HL-60/S4 (cell line): Measurements from ENCODE around the gene SLC6A18.
"Not testable (repeated sequence)": the region's sequence is repeated elsewhere in the genome, so short reads cannot be mapped to it uniquely, and the experiment has no call there.

Experiments used
- in situ Hi-C: fragments of 300-500 bp; cut with MboI; formaldehyde crosslinking; loops from 2 replicates; pipeline ENCODE4 v1.14.3; 2022; ENCODE audit warnings: low sequenced_read_pairs

Gene SLC6A18

DNA sequence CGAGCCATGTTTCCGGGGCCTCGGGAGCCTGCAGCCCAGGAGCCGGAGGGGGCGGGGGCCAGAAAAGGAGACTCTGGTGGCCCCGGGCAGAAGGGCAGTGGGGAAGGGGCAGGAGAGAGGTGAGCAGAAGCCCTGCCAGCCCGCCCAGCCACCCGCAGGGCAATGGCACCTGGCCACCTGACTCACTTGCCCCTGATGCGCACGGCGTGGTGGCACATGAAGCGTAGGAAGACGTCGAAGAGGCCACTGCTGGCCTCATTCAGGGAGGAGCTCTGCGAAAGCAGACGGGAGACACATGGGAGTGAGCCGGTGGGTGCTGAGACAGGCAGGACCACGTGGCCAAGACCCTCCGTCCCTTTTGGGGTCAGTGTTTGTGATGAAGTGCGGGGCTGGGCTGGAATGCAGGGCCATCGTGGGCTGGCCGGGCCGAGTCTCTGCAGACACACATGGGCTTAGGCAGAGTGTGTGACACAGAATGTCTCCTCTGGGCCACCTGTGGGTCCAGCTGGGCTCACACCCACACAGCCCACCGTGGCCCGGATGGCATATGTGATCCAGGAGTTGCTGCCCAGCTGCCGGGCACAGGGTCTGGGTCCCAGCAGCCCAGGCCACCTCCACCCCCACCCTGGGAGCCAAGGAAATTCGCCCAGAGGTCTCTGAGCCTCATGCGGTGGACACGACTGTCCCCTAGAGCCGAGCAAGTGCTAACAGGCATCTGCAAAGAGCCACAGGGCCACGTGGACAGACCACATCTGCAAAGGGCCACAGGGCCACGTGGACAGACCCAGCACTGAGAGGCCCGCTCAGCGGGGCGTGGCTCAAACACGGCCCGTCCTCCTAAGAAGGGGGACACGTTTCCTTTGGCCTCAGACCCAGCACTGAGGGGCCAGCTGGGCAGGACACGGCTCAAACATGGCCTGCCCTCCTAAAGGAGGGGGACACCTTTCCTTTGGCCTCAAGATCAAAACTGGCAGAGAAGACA lies 46.0 kb downstream of the SLC6A18 start:
- in situ Hi-C loops = no loop called here

DNA sequence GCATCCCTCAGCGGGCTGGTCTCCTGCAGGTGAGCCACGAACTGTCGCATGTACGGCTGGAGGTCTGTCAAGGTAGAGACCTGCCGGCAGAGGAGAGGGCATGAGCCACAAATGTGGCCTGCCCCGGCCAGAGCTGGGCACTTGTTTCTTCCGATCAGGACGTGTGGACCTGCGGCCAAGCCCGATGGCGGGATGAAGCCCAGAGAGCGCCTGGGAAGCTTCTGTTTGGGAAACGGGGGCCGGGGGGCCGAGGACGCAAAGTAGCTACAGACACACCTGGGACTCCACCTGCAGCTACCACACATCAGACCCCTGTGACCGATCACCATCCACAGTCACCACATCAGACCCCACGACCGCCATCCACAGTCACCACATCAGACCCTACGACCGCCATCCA lies 47.0 kb downstream of the SLC6A18 start:
- in situ Hi-C loops = no loop called here

DNA sequence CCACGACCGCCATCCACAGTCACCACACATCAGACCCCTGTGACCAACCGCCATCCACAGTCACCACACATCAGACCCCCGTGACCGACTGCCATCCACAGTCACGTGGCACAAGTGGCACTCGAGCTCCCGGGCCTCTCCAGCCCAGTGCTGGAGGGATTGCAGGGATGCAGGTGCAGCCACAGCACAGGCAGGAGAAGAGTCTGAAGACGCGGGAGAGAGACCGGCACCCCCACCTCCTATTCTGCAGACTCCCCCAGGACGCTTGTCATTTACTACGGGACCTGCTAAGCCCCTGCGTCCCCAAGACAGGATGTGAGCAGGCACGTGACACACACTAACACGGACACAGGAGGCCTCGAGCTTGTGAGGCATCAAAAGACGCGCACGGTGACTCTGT lies 48.6 kb downstream of the SLC6A18 start:
- in situ Hi-C loops = no loop called here

DNA sequence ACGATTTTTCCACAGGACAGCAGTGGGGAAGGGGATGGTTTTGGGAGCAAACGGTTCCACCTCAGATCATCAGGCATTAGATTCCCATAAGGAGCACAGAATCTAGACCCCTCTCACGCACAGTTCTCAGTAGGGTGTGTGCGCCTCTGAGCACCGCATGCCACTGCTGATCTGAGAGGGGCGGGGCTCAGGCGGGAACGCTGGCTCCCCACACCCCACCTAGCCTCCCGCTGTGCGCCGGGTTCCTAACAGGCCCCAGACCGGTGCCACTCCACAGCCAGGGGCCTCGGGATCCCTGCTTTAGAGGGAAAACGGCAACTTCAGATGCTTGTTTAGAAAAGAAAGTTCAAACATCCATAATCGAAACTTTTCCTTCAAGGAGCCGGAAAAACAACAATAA lies 49.3 kb downstream of the SLC6A18 start:
- in situ Hi-C loops = no loop called here

DNA sequence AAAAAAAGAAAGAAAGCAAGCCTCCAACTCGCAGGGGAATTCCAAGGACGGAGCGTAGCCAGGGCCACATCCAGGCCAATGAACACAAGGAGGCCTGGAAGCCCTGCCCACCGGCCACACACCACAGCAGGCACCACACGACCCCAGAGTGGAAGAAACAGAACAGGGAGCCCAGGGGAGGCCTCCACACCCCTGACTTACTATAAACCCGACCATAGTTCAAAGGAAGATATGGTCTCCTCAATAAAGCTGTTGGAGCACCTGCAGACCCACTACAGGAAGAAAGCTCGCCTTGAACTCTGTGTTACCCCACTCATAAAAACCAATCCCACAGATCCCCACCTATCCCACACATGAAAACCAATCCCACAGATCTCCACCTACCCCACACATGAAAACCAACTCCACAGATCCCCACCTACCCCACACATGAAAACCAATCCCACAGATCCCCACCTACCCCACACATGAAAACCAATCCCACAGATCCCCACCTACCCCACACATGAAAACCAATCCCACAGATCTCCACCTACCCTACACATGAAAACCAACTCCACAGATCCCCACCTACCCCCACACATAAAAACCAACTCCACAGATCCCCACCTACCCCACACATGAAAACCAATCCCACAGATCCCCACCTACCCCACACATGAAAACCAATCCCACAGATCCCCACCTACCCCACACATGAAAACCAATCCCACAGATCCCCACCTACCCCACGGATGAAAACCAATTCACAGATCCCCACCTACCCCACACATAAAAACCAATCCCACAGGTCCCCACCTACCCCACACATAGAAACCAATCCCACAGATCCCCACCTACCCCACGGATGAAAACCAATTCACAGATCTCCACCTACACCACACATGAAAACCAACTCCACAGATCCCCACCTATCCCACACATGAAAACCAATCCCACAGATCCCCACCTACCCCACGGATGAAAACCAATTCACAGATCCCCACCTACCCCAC lies 50.5 kb downstream of the SLC6A18 start:
- in situ Hi-C loops = not testable (repeated sequence)

DNA sequence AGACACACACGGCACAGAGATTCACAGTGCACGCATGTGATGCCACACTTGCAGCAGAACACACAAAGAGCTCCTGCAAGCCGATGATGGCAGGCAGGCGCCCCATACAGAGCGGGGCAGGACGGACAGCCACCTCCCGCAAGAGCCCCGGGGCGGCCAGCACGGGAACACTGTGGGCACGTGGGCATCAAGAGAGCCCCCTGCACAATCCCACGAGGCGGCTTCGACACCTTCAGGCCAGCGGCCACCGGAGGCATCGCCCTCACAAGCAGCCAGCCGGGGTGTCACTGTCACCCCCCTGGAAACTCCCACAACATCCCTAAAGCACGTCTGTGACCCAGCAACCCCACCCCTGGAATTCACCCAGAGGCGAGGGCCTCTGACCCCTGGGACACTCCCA lies 51.7 kb downstream of the SLC6A18 start:
- in situ Hi-C loops = no loop called here

DNA sequence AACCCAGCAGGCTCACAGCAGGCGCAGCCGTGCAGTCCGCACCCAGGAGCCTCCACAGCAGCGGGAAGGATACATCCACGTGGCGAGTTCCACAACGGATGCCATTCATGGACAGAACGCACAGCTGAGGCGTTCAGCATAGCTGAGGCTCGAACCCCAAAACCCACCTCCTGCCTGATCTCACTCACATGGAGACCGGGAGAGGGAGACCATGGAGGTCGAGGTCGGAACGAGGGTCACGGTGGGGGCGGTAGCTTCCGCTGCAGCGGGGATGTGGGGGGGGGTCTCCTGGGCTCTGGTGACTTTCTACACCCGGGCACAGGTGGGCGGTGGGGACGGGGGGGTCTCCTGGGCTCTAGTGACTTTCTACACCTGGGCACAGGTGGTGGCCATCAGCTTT lies 52.1 kb downstream of the SLC6A18 start:
- in situ Hi-C loops = no loop called here

DNA sequence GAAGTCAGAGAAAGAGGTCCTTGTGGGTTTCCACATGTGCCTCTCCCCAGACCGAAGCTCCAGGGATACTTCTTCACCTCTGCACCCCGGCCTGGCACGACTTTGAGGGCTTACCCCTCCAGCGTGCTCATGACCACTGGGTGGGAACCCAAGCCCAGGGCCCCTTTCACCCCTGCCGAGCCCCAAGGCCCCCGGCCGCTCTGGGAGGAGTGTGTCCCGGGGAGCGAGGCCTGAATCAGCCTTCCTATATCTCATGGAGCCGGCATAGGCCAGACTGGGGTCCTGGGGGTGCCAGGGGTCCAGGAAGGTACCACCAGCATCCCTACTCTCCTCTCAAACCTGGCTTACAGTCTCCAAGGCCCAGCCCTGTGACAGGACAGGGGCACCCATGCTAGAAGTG lies 52.6 kb downstream of the SLC6A18 start:
- in situ Hi-C loops = no loop called here

DNA sequence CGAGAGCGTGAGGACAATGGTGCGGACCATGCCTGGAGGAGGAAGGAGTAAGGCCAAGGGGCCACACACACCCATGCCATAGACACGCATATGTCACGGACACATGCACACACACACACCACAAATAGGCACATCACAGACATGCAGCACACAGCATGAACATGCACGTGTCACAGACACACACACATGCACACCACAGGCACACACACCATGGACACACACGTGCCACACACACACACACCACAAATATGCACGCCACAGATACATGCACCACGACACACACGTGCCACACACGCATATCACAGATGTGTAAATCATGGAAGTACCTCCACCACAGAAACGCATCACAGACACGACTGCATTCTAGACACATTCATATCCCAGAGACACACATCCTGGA lies 53.0 kb downstream of the SLC6A18 start:
- in situ Hi-C loops = no loop called here

DNA sequence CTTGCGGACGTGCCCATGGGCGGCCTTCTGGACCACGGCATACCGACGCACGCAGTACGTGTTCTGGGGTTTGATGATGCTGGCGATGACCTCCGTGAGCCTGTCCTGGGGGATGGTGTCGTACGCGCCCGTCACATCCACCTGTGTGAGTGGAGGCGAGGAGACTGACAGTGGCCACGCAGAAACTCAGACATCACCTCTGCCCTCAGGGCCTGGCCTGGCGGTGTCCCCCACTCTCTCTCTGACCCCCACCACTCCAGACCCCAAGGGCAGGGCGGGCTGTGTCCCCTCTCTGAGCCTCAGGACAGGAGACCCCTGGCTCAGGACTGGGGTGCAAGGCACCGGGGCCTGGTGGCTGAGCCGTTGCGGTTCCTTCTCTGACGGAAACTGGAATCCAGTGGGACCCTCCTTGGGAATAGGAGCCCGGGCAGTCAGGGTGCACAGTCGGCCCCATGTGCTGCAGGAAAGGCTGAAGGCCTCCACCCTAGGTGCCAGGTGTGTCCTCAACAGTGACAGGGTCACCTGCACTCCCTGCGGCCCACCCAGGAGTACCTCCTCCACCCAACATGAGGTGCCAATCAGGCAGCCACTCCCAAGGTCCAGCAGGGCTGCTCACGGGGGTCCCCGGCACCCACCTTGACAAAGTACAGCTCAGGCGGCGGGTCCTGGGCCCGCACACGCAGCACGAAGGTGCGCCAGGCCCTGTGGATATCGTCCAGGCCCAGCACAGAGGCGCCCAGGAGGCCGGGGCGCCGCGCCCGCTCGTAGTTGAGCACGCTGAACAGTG lies 53.7 kb downstream of the SLC6A18 start:
- in situ Hi-C loops = no loop called here

DNA sequence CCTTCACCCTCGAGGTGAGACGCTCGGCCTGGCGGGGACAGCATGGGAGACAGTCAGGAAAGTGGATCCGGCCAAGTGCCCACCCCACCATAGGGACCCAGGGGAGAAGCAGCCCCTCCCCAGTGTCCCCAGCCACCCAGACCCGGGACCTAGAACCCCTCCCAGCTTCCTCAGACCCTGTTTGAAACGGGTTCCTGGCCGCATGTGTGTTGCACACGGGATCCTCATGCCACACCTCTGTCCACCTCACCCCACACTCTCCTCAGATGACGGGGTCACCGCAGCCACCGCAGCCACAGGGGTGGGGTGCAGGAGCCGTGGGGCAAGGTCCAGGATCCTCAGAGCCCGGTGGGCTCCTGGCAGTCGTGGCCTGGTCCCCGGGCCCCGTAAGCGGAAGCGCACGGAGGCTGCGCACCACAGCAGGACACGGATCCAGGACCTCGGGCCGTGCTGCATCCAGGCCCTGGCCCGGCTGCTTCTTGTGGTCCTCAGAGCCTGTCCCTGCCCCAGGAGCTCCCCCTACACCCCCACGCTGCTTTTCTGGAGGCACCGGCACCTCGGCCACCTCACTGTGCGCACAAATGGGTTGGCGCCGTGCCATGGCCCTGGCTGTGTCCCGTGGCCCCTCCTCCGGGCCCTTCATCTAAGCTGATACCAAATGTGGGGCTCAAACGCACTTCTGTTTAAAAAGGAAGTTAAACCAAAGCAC lies 54.4 kb downstream of the SLC6A18 start:
- in situ Hi-C loops = no loop called here

DNA sequence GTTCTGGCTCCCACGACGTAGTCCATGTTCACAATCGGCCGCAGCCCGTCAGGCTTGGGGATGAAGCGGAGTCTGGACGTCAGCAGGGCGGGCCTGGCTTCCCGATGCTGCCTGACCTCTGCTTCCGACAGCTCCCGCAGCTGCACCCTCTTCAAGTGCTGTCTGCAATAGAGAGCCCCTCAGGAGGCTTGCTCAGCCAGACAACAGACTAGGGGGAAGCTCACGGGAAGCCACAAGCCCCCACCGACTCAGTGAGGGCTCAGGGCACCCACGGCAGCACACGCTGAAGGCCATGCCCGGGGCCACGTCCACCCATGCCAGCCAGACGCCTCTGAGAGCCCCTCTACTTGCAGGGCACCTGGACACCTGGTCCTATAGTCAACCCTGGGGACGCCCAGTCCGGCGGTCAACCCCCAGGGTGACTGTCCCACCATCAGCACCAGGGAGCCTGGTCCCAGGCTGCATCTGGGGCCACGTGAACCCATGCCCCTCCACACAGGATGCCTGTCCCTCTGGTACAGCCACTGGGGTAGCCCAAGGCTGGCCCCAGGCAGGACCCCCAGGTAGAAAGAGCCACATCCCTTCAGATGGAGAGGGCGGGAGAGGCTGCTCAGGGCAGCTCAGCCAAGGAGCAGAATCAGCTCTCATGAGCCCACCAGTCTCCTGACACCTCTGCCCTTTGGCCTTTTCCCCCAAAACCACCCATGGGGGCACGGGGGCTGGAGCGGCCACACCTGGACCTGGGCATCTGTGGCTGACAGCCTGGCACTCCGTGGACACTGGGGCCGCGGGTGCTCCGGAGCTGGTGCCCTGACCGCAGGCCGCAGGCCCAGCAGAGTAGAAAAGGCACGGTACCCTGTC lies 55.2 kb downstream of the SLC6A18 start:
- in situ Hi-C loops = no loop called here

DNA sequence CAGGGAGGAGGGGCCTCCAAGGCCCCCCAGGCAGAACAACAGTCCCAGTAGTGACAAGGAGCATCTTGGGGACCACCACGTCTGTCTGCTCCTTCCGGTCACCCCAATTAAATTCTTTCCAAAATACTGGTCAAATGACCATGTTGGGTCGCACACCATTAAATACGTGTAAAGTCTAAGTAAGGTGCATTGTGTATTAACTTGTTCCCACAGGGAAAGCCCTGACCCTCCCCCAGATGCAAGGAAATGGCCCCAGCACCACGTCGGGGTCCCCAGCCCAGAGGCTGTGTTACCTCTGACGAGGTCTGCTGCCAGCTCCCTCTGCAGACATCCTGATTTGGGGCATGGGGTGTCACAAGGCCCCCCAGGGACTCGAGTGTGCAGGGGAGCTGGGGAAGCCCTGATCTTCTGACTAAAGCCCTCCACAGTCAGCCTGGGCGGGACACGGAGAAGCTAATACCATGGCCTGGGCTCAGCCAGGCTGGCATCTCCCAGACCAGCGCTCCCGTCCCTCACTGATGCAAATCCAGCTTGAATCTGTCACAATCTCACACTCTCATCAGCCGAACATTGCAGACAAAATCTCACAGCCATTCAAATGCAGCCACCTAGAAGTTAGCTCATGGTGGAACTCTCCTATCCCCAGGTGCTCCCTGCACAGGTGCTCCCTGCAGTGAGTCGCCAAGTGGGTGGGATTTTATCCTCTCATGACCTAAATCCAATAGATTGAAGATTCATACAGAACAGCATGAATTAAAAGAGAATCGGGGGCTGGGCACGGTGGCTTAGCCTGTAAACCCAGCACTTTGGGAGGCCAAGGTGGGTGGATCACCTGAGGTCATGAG lies 56.1 kb downstream of the SLC6A18 start:
- in situ Hi-C loops = no loop called here

DNA sequence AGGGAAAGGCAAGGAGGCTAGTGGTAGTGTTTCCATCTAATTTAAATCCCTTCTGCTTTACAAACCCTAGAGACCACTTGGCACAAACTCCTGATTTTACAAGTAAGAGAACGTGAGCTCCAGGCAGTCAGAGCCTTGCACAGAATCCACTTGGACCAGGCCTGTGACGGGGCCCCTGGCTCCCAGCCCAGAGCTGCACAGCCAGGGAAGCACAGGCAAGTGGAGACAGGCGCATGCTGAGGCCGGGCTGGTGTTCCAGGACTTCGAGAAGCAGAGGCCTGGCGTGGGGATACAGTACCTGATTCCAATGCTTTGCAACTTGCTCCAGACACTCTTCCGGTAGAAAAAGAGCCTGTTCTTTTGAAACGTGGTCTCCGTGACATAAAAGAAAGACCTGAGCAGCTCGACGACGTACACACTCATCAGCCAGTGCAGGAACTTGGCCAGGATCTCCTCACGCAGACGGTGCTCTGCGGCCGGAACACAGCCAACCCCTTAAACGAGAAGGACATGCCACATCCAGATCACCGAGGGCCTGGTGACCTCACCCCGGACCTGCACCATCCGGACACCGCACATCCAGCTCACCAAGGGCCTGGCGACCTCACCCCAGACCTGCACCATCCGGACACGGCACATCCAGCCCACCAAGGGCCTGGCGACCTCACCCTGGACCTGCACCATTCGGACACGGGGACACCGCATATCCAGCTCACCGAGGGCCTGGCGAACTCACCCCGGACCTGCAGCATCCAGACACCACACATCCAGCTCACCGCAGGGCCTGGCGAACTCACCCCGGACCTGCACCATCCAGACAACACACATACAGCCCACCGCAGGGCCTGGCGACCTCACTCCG lies 57.2 kb downstream of the SLC6A18 start:
- in situ Hi-C loops = no loop called here

DNA sequence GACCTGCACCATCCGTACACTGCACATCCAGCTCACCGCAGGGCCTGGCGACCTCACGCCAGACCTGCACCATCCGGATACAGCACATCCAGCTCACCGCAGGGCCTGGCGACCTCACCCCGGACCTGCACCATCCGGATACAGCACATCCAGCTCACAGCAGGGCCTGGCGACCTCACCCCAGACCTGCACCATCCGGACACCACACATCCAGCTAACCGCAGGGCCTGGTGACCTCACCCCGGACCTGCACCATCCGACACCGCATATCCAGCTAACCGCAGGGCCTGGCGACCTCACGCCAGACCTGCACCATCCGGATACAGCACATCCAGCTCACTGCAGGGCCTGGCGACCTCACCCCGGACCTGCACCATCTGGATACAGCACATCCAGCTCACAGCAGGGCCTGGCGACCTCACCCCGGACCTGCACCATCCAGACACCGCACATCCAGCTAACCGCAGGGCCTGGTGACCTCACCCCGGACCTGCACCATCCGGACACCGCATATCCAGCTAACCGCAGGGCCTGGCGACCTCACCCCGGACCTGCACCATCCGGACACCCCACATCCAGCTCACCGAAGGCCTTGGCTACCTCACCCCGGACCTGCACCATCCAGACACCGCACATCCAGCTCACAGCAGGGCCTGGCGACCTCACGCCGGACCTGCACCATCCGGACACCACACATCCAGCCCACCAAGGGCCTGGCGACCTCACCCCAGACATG lies 58.0 kb downstream of the SLC6A18 start:
- in situ Hi-C loops = not testable (repeated sequence)

DNA sequence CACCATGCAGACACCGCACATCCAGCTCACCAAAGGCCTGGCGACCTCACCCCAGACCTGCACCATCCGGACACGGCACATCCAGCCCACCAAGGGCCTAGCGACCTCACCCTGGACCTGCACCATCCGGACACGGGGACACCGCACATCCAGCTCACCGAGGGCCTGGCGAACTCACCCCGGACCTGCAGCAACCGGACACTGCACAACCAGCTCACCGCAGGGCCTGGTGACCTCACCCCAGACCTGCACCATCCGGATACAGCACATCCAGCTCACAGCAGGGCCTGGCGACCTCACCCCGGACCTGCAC lies 58.5 kb downstream of the SLC6A18 start:
- in situ Hi-C loops = not testable (repeated sequence)
